HepG2 (cell line): ENCODE results near the gene PFDN5. TPM values are rescaled to one million over a fixed set of nuclear protein-coding genes. Genes with fewer than 3 reads are reported as not detected.

Source experiments
- ARNTL ChIP-seq: sonication (generic); formaldehyde crosslinking; IDR thresholded peaks from 2 replicates; pipeline ENCODE4 v1.4.0; 2020; ENCODE audit warnings: mild to moderate bottlenecking, missing genetic modification reagents
- ESRRA ChIP-seq: sonication (generic); formaldehyde crosslinking; IDR thresholded peaks from 2 replicates; pipeline ENCODE4 v1.5.1; 2020; ENCODE audit warnings: mild to moderate bottlenecking, low read depth, missing genetic modification reagents
- NFE2 ChIP-seq: sonication (generic); formaldehyde crosslinking; IDR thresholded peaks from 2 replicates; pipeline ENCODE4 v1.4.0; 2020; ENCODE audit warnings: missing genetic modification reagents
- NFIB ChIP-seq: sonication (generic); formaldehyde crosslinking; IDR thresholded peaks from 2 replicates; pipeline ENCODE4 v1.9.0; 2021; ENCODE audit warnings: missing genetic modification reagents, mild to moderate bottlenecking, borderline replicate concordance
- PCBP1 ChIP-seq: fragments of 200-400 bp; formaldehyde crosslinking; IDR thresholded peaks from 2 replicates; pipeline ENCODE4 v1.6.1; 2017; ENCODE audit warnings: mild to moderate bottlenecking, low read depth, low read length, borderline replicate concordance
- SRSF4 ChIP-seq: fragments of 200-400 bp; formaldehyde crosslinking; IDR thresholded peaks from one replicate; pipeline ENCODE4 v1.6.1; 2018; ENCODE audit warnings: mild to moderate bottlenecking, low read depth, low read length, moderate library complexity; ENCODE audit not compliant: poor library complexity, severe bottlenecking
- THAP7 ChIP-seq: sonication (generic); formaldehyde crosslinking; IDR thresholded peaks from 2 replicates; pipeline ENCODE4 v1.8.1; 2023; ENCODE audit warnings: mild to moderate bottlenecking, missing genetic modification reagents
- TMF1 ChIP-seq: sonication (generic); formaldehyde crosslinking; IDR thresholded peaks from 2 replicates; pipeline ENCODE4 v1.8.1; 2022; ENCODE audit warnings: low read depth, missing genetic modification reagents
- ZBTB14 ChIP-seq: sonication (generic); formaldehyde crosslinking; IDR thresholded peaks from 2 replicates; pipeline ENCODE4 v1.4.0; 2020; ENCODE audit warnings: missing genetic modification reagents
- ZBTB46 ChIP-seq: sonication (generic); formaldehyde crosslinking; IDR thresholded peaks from 2 replicates; pipeline ENCODE4 v1.4.0; 2020; ENCODE audit warnings: mild to moderate bottlenecking, missing genetic modification reagents, borderline replicate concordance
- ZC3H4 ChIP-seq: sonication (generic); formaldehyde crosslinking; IDR thresholded peaks from 2 replicates; pipeline ENCODE4 v1.4.0; 2020; ENCODE audit warnings: missing genetic modification reagents, borderline replicate concordance
- ZNF350 ChIP-seq: sonication (generic); formaldehyde crosslinking; IDR thresholded peaks from 2 replicates; pipeline ENCODE4 v1.4.0; 2020; ENCODE audit warnings: mild to moderate bottlenecking, low read depth, missing genetic modification reagents, borderline replicate concordance
- ZNF546 ChIP-seq: sonication (generic); formaldehyde crosslinking; conservative IDR thresholded peaks from 2 replicates; pipeline ENCODE4 v1.8.1; 2023; ENCODE audit warnings: mild to moderate bottlenecking, missing genetic modification reagents
- ZNF574 ChIP-seq: sonication (generic); formaldehyde crosslinking; IDR thresholded peaks from 2 replicates; pipeline ENCODE4 v1.4.0; 2020; ENCODE audit warnings: missing genetic modification reagents
- ZNF660 ChIP-seq: sonication (generic); formaldehyde crosslinking; IDR thresholded peaks from 2 replicates; pipeline ENCODE4 v1.5.1; 2020; ENCODE audit warnings: mild to moderate bottlenecking, low read depth, missing genetic modification reagents, borderline replicate concordance
- ZUFSP ChIP-seq: sonication (generic); formaldehyde crosslinking; IDR thresholded peaks from 2 replicates; pipeline ENCODE4 v1.9.0; 2021; ENCODE audit warnings: missing genetic modification reagents, mild to moderate bottlenecking, borderline replicate concordance
- ZZZ3 ChIP-seq: sonication (generic); formaldehyde crosslinking; IDR thresholded peaks from 2 replicates; pipeline ENCODE4 v1.4.0; 2020; ENCODE audit warnings: missing genetic modification reagents, mild to moderate bottlenecking, borderline replicate concordance
- polyA plus RNA-seq, 8 experiments: library from polyadenylated mRNA; depleted of rRNA in 3 of 8; stranded (reverse) in 7 of 8; unstranded in 1 of 8; fragments of >200 nt; fragmentation: Illumina TruSeq in 4 of 8; extraction: Trizol in 4 of 8; gene quantifications; 2 replicates each; pipeline versions ENCODE4 v1.2.1 to v1.2.3, GENCODE V29; 2011 to 2016; ENCODE audit warnings: low read depth in 4 of 8, missing spikeins in 1 of 8, mixed read lengths in 1 of 8; ENCODE audit not compliant: insufficient read depth in 1 of 8
- total RNA-seq, 5 experiments: library from RNA; depleted of rRNA; stranded (reverse); fragments of >200 nt; fragmentation: Illumina TruSeq; extraction: Trizol; gene quantifications; 2 replicates each; pipeline ENCODE4 v1.2.3, GENCODE V29; 2016; ENCODE audit warnings: low read depth in 1 of 5

Gene PFDN5
- total and polyA plus RNA-seq, 2 of the 13 experiments (the other 11 are each of a cell fraction or from before 2014, with no cell fraction given): 449 to 462 TPM

- TF ChIP-seq ZNF350 (CRISPR knock-in tag) (peak; percentile 62; the same call in 1 of the 2 replicates), TMF1 (CRISPR knock-in tag) (no peak; the same call in 1 of the 2 replicates), ZC3H4 (CRISPR knock-in tag) (0 out of 2 replicates have a peak, but pooled peaks have one; percentile 50), ESRRA (no peak), ZNF546 (CRISPR knock-in tag) (no peak), PCBP1 (no peak), THAP7 (CRISPR knock-in tag) (no peak), NFE2 (CRISPR knock-in tag) (no peak), ZBTB46 (CRISPR knock-in tag) (no peak), SRSF4 (no peak), ZNF660 (CRISPR knock-in tag) (no peak), NFIB (CRISPR knock-in tag) (no peak), ZZZ3 (CRISPR knock-in tag) (no peak), ZBTB14 (peak; percentile 99), ZNF574 (CRISPR knock-in tag) (peak; percentile 93), ZUFSP (CRISPR knock-in tag) (no peak), ARNTL (CRISPR knock-in tag) (no peak)
- TF ChIP-seq, all 625 proteins: peak for 196
Observed at GRCh38 chr12:53267999-53268629, 27.2 kb upstream of the PFDN5 start, which contains the start of gene ESPL1 (continued).
